MCF 10A (cell line): ENCODE measurements around the gene SLC24A3. TPM values are rescaled to one million over a fixed set of nuclear protein-coding genes. Genes with fewer than 3 reads are reported as not detected.

Experiments used
- BruUV-seq: library from RNA; stranded (reverse); fragments of 400-500 nt; replicated peaks from 2 replicates; lab custom pipeline; 2021; lab: Mats Ljungman, UMichigan
- CTCF ChIA-PET: fragments of 300-600 bp; sonication (Branson Sonifier 250); formaldehyde crosslinking; extraction: SDS; loops from one replicate; lab custom pipeline; 2021; ENCODE audit warnings: antibody characterized with exemption, inconsistent platforms; lab: Yijun Ruan, JAX
- POLR2A ChIA-PET: fragments of 300-600, 350-650 bp; sonication (Branson Sonifier 250); formaldehyde crosslinking; extraction: SDS; loops from one replicate; lab custom pipeline; 2020; ENCODE audit warnings: antibody characterized with exemption, inconsistent platforms; lab: Yijun Ruan, JAX
- DNase-seq: peaks from one replicate; pipeline ENCODE4 v3.0.0-alpha.2; 2018; ENCODE audit not compliant: unreplicated experiment
- H3K27ac Mint-ChIP-seq: one replicate; pipeline ENCODE4 v1.8.0; 2022; ENCODE audit warnings: mild to moderate bottlenecking, low read depth, mixed read lengths; ENCODE audit not compliant: unreplicated experiment
- H3K27me3 Mint-ChIP-seq: one replicate; pipeline ENCODE4 v1.8.0; 2022; ENCODE audit warnings: mixed read lengths; ENCODE audit not compliant: insufficient read depth, unreplicated experiment
- H3K36me3 Mint-ChIP-seq: one replicate; pipeline ENCODE4 v1.8.0; 2022; ENCODE audit warnings: mild to moderate bottlenecking, moderate library complexity, mixed read lengths; ENCODE audit not compliant: insufficient read depth, unreplicated experiment
- H3K4me1 Mint-ChIP-seq: one replicate; pipeline ENCODE4 v1.8.0; 2022; ENCODE audit warnings: mixed read lengths; ENCODE audit not compliant: insufficient read depth, unreplicated experiment
- H3K4me3 Mint-ChIP-seq: one replicate; pipeline ENCODE4 v1.8.0; 2022; ENCODE audit warnings: mild to moderate bottlenecking, moderate library complexity, mixed read lengths; ENCODE audit not compliant: unreplicated experiment
- H3K9me3 Mint-ChIP-seq: one replicate; pipeline ENCODE4 v1.8.0; 2022; ENCODE audit warnings: mixed read lengths; ENCODE audit not compliant: unreplicated experiment
- CTCF ChIP-seq: fragments of 200-600 bp; IDR thresholded peaks from one replicate; pipeline ENCODE4 v1.8.0; 2022; ENCODE audit warnings: antibody characterized with exemption, mild to moderate bottlenecking; ENCODE audit not compliant: unreplicated experiment
- intact Hi-C: fragments of 100-400 bp; cut with micrococcal nuclease; formaldehyde crosslinking; loops from 2 replicates; pipeline ENCODE4 v1.14.1; 2022
- total RNA-seq: library from RNA; stranded (reverse); gene quantifications from 2 replicates; pipeline ENCODE4 v1.2.3, GENCODE V29; 2022

The SLC24A3 gene
- total RNA-seq, 1 experiment from 2014 or later: not detected

- H3K27ac Mint-ChIP-seq: no peak overlapping the region
- H3K9me3 Mint-ChIP-seq: peaks cover 13% of the 10 kb centered on the region
- BruUV-seq: no TSS peak
- no peak for DNase-seq
- no peak overlapping the region for H3K4me3 Mint-ChIP-seq
- no peak for TF ChIP-seq CTCF
- H3K4me1 Mint-ChIP-seq: no peaks in the 10 kb centered on the region
- H3K36me3 Mint-ChIP-seq: peaks cover 4% of the 10 kb centered on the region
- peaks cover 6% of the 10 kb centered on the region for H3K27me3 Mint-ChIP-seq
- intact Hi-C loops: no loop called here
- ChIA-PET CTCF (no interaction called here), POLR2A (no interaction called here)
Measured at GRCh38 chr20:19333563-19333962, 121.1 kb downstream of the SLC24A3 start.

GRCh38 chr20:19335341-19335740 is 122.9 kb downstream of the SLC24A3 start:
- H3K36me3 Mint-ChIP-seq: no peaks in the 10 kb centered on the region
- H3K4me1 Mint-ChIP-seq: no peaks in the 10 kb centered on the region
- H3K27ac Mint-ChIP-seq: no peak overlapping the region
- intact Hi-C loops: no loop called here
- BruUV-seq: no TSS peak
- TF ChIP-seq CTCF: no peak
- H3K27me3 Mint-ChIP-seq: no peaks in the 10 kb centered on the region
- H3K9me3 Mint-ChIP-seq: peaks cover 9% of the 10 kb centered on the region
- no peak overlapping the region for H3K4me3 Mint-ChIP-seq
- ChIA-PET CTCF (interaction anchor here (0.6 to 1.0 kb wide), 2 partner anchors 59 to 370 kb away, joined by 3 to 4 read pairs; no protein-coding TSS in a partner anchor), POLR2A (no interaction called here)
- DNase-seq: no peak

- H3K27ac Mint-ChIP-seq: no peak overlapping the region
- ChIA-PET POLR2A (no interaction called here), CTCF (no interaction called here)
- no peaks in the 10 kb centered on the region for H3K4me1 Mint-ChIP-seq
- intact Hi-C loops: no loop called here
- H3K36me3 Mint-ChIP-seq: no peaks in the 10 kb centered on the region
- no TSS peak for BruUV-seq
- no peak overlapping the region for H3K4me3 Mint-ChIP-seq
- no peaks in the 10 kb centered on the region for H3K27me3 Mint-ChIP-seq
- no peak for DNase-seq
- H3K9me3 Mint-ChIP-seq: peaks cover 7% of the 10 kb centered on the region
- no peak for TF ChIP-seq CTCF
Measured at GRCh38 chr20:19335916-19336315, 123.5 kb downstream of the SLC24A3 start.

- no peak for TF ChIP-seq CTCF
- Mint-ChIP-seq H3K9me3 (no peaks in the 10 kb centered on the region), H3K36me3 (no peaks in the 10 kb centered on the region), H3K27ac (no peak overlapping the region), H3K4me3 (no peak overlapping the region), H3K4me1 (no peaks in the 10 kb centered on the region), H3K27me3 (no peaks in the 10 kb centered on the region)
- ChIA-PET POLR2A (no interaction called here), CTCF (no interaction called here)
- no peak for DNase-seq
- intact Hi-C loops: no loop called here
- BruUV-seq: no TSS peak
Measured at GRCh38 chr20:19336631-19337030, 124.2 kb downstream of the SLC24A3 start.
